ENCODE results near the gene VWC2.

The VWC2 gene

GRCh38 chr7:49873420-49873819 lies 100.0 kb downstream of the VWC2 start:
- Histone ChIP-seq H3K9me3 (ENCODE audit: control insufficient read depth in 1 of 2, low read length in 2 of 2) (no peaks in the 10 kb centered on the region), H3K36me3 (ENCODE audit: control insufficient read depth in 1 of 2, insufficient read depth in 2 of 2, low read length in 2 of 2) (no peaks in the 10 kb centered on the region), H3K4me3 (ENCODE audit: low read depth in 1 of 2, low read length in 2 of 2) (no peak overlapping the region), H3K27ac (ENCODE audit: low read depth, low read length) (no peak overlapping the region), H3K9ac (ENCODE audit: low read depth in 1 of 2, low read length in 2 of 2) (no peak overlapping the region), H3K27me3 (ENCODE audit: control insufficient read depth in 1 of 2, insufficient read depth in 2 of 2, low read length in 2 of 2) (no peaks in the 10 kb centered on the region), H3K4me1 (ENCODE audit: control insufficient read depth in 1 of 2, insufficient read depth in 2 of 2, low read length in 2 of 2) (no peaks in the 10 kb centered on the region)

- Histone ChIP-seq H3K36me3 (ENCODE audit: control insufficient read depth in 1 of 2, insufficient read depth in 2 of 2, low read length in 2 of 2) (no peaks in the 10 kb centered on the region), H3K4me1 (ENCODE audit: control insufficient read depth in 1 of 2, insufficient read depth in 2 of 2, low read length in 2 of 2) (no peaks in the 10 kb centered on the region), H3K9me3 (ENCODE audit: control insufficient read depth in 1 of 2, low read length in 2 of 2) (no peaks in the 10 kb centered on the region), H3K4me3 (ENCODE audit: low read depth in 1 of 2, low read length in 2 of 2) (no peak overlapping the region), H3K27me3 (ENCODE audit: control insufficient read depth in 1 of 2, insufficient read depth in 2 of 2, low read length in 2 of 2) (no peaks in the 10 kb centered on the region), H3K27ac (ENCODE audit: low read depth, low read length) (no peak overlapping the region), H3K9ac (ENCODE audit: low read depth in 1 of 2, low read length in 2 of 2) (no peak overlapping the region)
These were observed 101.9 kb downstream of the VWC2 start for GRCh38 chr7:49875336-49875735.

GRCh38 chr7:49876202-49876601 lies 102.8 kb downstream of the VWC2 start:
- Histone ChIP-seq H3K9ac (ENCODE audit: low read depth in 1 of 2, low read length in 2 of 2) (no peak overlapping the region), H3K4me3 (ENCODE audit: low read depth in 1 of 2, low read length in 2 of 2) (no peak overlapping the region), H3K4me1 (ENCODE audit: control insufficient read depth in 1 of 2, insufficient read depth in 2 of 2, low read length in 2 of 2) (no peaks in the 10 kb centered on the region), H3K27ac (ENCODE audit: low read depth, low read length) (no peak overlapping the region), H3K27me3 (ENCODE audit: control insufficient read depth in 1 of 2, insufficient read depth in 2 of 2, low read length in 2 of 2) (no peaks in the 10 kb centered on the region), H3K9me3 (ENCODE audit: control insufficient read depth in 1 of 2, low read length in 2 of 2) (no peaks in the 10 kb centered on the region), H3K36me3 (ENCODE audit: control insufficient read depth in 1 of 2, insufficient read depth in 2 of 2, low read length in 2 of 2) (no peaks in the 10 kb centered on the region)

DNA sequence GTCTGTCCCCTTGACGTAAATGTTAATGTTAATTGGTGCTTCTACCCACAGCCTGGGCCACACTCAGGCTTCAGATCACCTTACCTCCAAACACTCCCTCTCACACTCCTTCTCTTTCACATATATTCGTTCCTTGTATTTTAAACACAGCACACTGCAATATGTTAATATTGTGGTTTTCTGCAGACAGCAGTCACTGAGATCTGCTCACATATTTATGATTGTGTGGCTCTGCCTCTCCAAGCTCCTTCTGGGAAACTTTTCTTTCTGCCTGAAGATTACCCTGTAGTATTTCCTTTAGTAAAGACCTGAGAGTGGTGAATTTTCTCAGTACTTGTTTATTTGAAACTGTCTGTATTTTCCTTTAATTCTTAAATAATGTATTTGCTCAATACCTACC lies 104.7 kb downstream of the VWC2 start:
- H3K27ac ChIP-seq (ENCODE audit: low read depth, low read length): no peak overlapping the region
- no peaks in the 10 kb centered on the region for H3K4me1 ChIP-seq (ENCODE audit: control insufficient read depth in 1 of 2, insufficient read depth in 2 of 2, low read length in 2 of 2)
- no peaks in the 10 kb centered on the region for H3K27me3 ChIP-seq (ENCODE audit: control insufficient read depth in 1 of 2, insufficient read depth in 2 of 2, low read length in 2 of 2)
- H3K4me3 ChIP-seq (ENCODE audit: low read depth in 1 of 2, low read length in 2 of 2): no peak overlapping the region
- no peaks in the 10 kb centered on the region for H3K9me3 ChIP-seq (ENCODE audit: control insufficient read depth in 1 of 2, low read length in 2 of 2)
- H3K9ac ChIP-seq (ENCODE audit: low read depth in 1 of 2, low read length in 2 of 2): no peak overlapping the region
- H3K36me3 ChIP-seq (ENCODE audit: control insufficient read depth in 1 of 2, insufficient read depth in 2 of 2, low read length in 2 of 2): no peaks in the 10 kb centered on the region

GRCh38 chr7:49878627-49879026 lies 105.2 kb downstream of the VWC2 start:
- H3K27me3 ChIP-seq (ENCODE audit: control insufficient read depth in 1 of 2, insufficient read depth in 2 of 2, low read length in 2 of 2): no peaks in the 10 kb centered on the region
- no peaks in the 10 kb centered on the region for H3K4me1 ChIP-seq (ENCODE audit: control insufficient read depth in 1 of 2, insufficient read depth in 2 of 2, low read length in 2 of 2)
- H3K4me3 ChIP-seq (ENCODE audit: low read depth in 1 of 2, low read length in 2 of 2): no peak overlapping the region
- no peak overlapping the region for H3K27ac ChIP-seq (ENCODE audit: low read depth, low read length)
- H3K9ac ChIP-seq (ENCODE audit: low read depth in 1 of 2, low read length in 2 of 2): no peak overlapping the region
- H3K9me3 ChIP-seq (ENCODE audit: control insufficient read depth in 1 of 2, low read length in 2 of 2): no peaks in the 10 kb centered on the region
- no peaks in the 10 kb centered on the region for H3K36me3 ChIP-seq (ENCODE audit: control insufficient read depth in 1 of 2, insufficient read depth in 2 of 2, low read length in 2 of 2)

GRCh38 chr7:49883933-49884332 lies 110.5 kb downstream of the VWC2 start:
- Histone ChIP-seq H3K4me3 (ENCODE audit: low read depth in 1 of 2, low read length in 2 of 2) (no peak overlapping the region), H3K9me3 (ENCODE audit: control insufficient read depth in 1 of 2, low read length in 2 of 2) (no peaks in the 10 kb centered on the region), H3K27ac (ENCODE audit: low read depth, low read length) (no peak overlapping the region), H3K27me3 (ENCODE audit: control insufficient read depth in 1 of 2, insufficient read depth in 2 of 2, low read length in 2 of 2) (no peaks in the 10 kb centered on the region), H3K36me3 (ENCODE audit: control insufficient read depth in 1 of 2, insufficient read depth in 2 of 2, low read length in 2 of 2) (no peaks in the 10 kb centered on the region), H3K9ac (ENCODE audit: low read depth in 1 of 2, low read length in 2 of 2) (no peak overlapping the region), H3K4me1 (ENCODE audit: control insufficient read depth in 1 of 2, insufficient read depth in 2 of 2, low read length in 2 of 2) (no peaks in the 10 kb centered on the region)

DNA sequence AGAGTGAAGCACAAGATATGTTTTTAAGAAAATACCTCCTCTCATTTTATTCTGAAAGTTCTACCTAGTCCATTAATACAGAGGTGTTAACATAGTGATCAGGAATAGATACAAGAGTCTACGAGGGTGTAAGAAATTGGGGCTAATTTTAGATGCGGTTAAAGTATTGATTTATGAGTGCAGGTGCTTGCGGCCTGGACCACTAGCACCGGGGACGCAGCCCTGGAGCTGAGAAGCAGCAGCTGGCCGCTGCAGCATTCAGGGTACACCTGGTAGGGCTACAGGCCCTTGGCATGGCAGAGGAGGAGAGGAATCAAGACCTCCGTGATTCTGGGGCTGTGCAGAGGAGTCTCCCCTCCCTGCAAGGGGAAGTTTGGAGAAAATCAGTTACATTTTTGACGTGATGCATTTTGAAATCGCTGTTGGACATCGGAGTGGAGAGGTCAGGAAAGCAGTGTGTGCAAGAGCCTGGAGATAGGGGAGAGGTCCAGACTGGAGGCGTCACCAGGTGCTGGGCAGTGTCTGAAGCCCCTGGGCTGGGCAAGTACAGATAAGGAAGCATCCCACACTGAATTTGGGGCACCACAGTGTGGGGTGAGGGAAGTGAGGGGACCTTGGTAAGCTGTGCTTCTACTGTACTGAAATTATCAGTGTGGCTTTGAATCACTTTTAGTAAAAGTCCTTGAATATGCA lies 112.3 kb downstream of the VWC2 start:
- H3K4me3 ChIP-seq (ENCODE audit: low read depth in 1 of 2, low read length in 2 of 2): no peak overlapping the region
- H3K36me3 ChIP-seq (ENCODE audit: control insufficient read depth in 1 of 2, insufficient read depth in 2 of 2, low read length in 2 of 2): no peaks in the 10 kb centered on the region
- H3K27ac ChIP-seq (ENCODE audit: low read depth, low read length): no peak overlapping the region
- no peaks in the 10 kb centered on the region for H3K4me1 ChIP-seq (ENCODE audit: control insufficient read depth in 1 of 2, insufficient read depth in 2 of 2, low read length in 2 of 2)
- no peak overlapping the region for H3K9ac ChIP-seq (ENCODE audit: low read depth in 1 of 2, low read length in 2 of 2)
- H3K9me3 ChIP-seq (ENCODE audit: control insufficient read depth in 1 of 2, low read length in 2 of 2): no peaks in the 10 kb centered on the region
- no peaks in the 10 kb centered on the region for H3K27me3 ChIP-seq (ENCODE audit: control insufficient read depth in 1 of 2, insufficient read depth in 2 of 2, low read length in 2 of 2)

GRCh38 chr7:49892481-49892880 lies 119.0 kb downstream of the VWC2 start:
- H3K9ac ChIP-seq (ENCODE audit: low read depth in 1 of 2, low read length in 2 of 2): no peak overlapping the region
- no peak overlapping the region for H3K4me3 ChIP-seq (ENCODE audit: low read depth in 1 of 2, low read length in 2 of 2)
- no peaks in the 10 kb centered on the region for H3K9me3 ChIP-seq (ENCODE audit: control insufficient read depth in 1 of 2, low read length in 2 of 2)
- no peaks in the 10 kb centered on the region for H3K4me1 ChIP-seq (ENCODE audit: control insufficient read depth in 1 of 2, insufficient read depth in 2 of 2, low read length in 2 of 2)
- no peaks in the 10 kb centered on the region for H3K36me3 ChIP-seq (ENCODE audit: control insufficient read depth in 1 of 2, insufficient read depth in 2 of 2, low read length in 2 of 2)
- no peak overlapping the region for H3K27ac ChIP-seq (ENCODE audit: low read depth, low read length)
- no peaks in the 10 kb centered on the region for H3K27me3 ChIP-seq (ENCODE audit: control insufficient read depth in 1 of 2, insufficient read depth in 2 of 2, low read length in 2 of 2)

- Histone ChIP-seq H3K9ac (ENCODE audit: low read depth in 1 of 2, low read length in 2 of 2) (no peak overlapping the region), H3K27ac (ENCODE audit: low read depth, low read length) (no peak overlapping the region), H3K36me3 (ENCODE audit: control insufficient read depth in 1 of 2, insufficient read depth in 2 of 2, low read length in 2 of 2) (no peaks in the 10 kb centered on the region), H3K9me3 (ENCODE audit: control insufficient read depth in 1 of 2, low read length in 2 of 2) (no peaks in the 10 kb centered on the region), H3K27me3 (ENCODE audit: control insufficient read depth in 1 of 2, insufficient read depth in 2 of 2, low read length in 2 of 2) (no peaks in the 10 kb centered on the region), H3K4me3 (ENCODE audit: low read depth in 1 of 2, low read length in 2 of 2) (no peak overlapping the region), H3K4me1 (ENCODE audit: control insufficient read depth in 1 of 2, insufficient read depth in 2 of 2, low read length in 2 of 2) (no peaks in the 10 kb centered on the region)
These were observed 119.7 kb downstream of the VWC2 start for GRCh38 chr7:49893131-49893530.

- Histone ChIP-seq H3K4me3 (ENCODE audit: low read depth in 1 of 2, low read length in 2 of 2) (no peak overlapping the region), H3K4me1 (ENCODE audit: control insufficient read depth in 1 of 2, insufficient read depth in 2 of 2, low read length in 2 of 2) (no peaks in the 10 kb centered on the region), H3K9ac (ENCODE audit: low read depth in 1 of 2, low read length in 2 of 2) (no peak overlapping the region), H3K27ac (ENCODE audit: low read depth, low read length) (no peak overlapping the region), H3K36me3 (ENCODE audit: control insufficient read depth in 1 of 2, insufficient read depth in 2 of 2, low read length in 2 of 2) (no peaks in the 10 kb centered on the region), H3K27me3 (ENCODE audit: control insufficient read depth in 1 of 2, insufficient read depth in 2 of 2, low read length in 2 of 2) (no peaks in the 10 kb centered on the region), H3K9me3 (ENCODE audit: control insufficient read depth in 1 of 2, low read length in 2 of 2) (no peaks in the 10 kb centered on the region)
These were observed 121.1 kb downstream of the VWC2 start for GRCh38 chr7:49894543-49894942.

DNA sequence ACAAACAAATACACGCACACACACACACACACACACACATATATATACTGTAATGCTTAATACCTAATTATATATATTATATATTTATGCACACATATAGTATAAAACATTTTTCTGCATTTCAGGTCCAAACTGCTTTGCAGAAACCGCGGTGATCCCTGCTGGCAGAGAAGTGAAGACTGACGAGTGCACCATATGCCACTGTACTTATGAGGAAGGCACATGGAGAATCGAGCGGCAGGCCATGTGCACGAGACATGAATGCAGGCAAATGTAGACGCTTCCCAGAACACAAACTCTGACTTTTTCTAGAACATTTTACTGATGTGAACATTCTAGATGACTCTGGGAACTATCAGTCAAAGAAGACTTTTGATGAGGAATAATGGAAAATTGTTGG lies 138.5 kb downstream of the VWC2 start:
- Histone ChIP-seq H3K9ac (ENCODE audit: low read depth in 1 of 2, low read length in 2 of 2) (no peak overlapping the region), H3K4me1 (ENCODE audit: control insufficient read depth in 1 of 2, insufficient read depth in 2 of 2, low read length in 2 of 2) (no peaks in the 10 kb centered on the region), H3K9me3 (ENCODE audit: control insufficient read depth in 1 of 2, low read length in 2 of 2) (peaks cover 0 to 2% of the 10 kb centered on the region in 2 donors), H3K27me3 (ENCODE audit: control insufficient read depth in 1 of 2, insufficient read depth in 2 of 2, low read length in 2 of 2) (no peaks in the 10 kb centered on the region), H3K27ac (ENCODE audit: low read depth, low read length) (no peak overlapping the region), H3K36me3 (ENCODE audit: control insufficient read depth in 1 of 2, insufficient read depth in 2 of 2, low read length in 2 of 2) (no peaks in the 10 kb centered on the region), H3K4me3 (ENCODE audit: low read depth in 1 of 2, low read length in 2 of 2) (no peak overlapping the region)
